ENCODE measurements around the gene KLC4. TPM values are rescaled to one million over a fixed set of nuclear protein-coding genes. Genes with fewer than 3 reads are reported as not detected.
A peak's percentile ranks its signal among the peaks of the same experiment; 100 is the strongest.

KLC4 gene
- total and polyA plus RNA-seq, 9 of the 15 experiments (the other 6 are each of a cell fraction or from before 2014, with no cell fraction given), result 1.7 to 16.2 (median 7.7) TPM

GRCh38 chr6:43070028-43070632 lies 10.7 kb downstream of the KLC4 start (continued):
- no peak for TF ChIP-seq CEBPZ (IDR thresholded peaks at IDR 0.05; ENCODE audit: borderline replicate concordance, low read depth, low read length)
- TF ChIP-seq SRSF3 (IDR thresholded peaks at IDR 0.05; ENCODE audit: insufficient read depth, low read length), result no peak
- TF ChIP-seq ATF7 (IDR thresholded peaks at IDR 0.05), result no peak
- no peak for TF ChIP-seq ZNF445 (CRISPR knock-in tag; IDR thresholded peaks at IDR 0.05; ENCODE audit: low read depth)
- TF ChIP-seq RBM17 (IDR thresholded peaks at IDR 0.05; ENCODE audit: borderline replicate concordance, low read depth, low read length), result no peak
- TF ChIP-seq POLR2H (tag; IDR thresholded peaks at IDR 0.05; ENCODE audit: low read depth), result no peak
- peak; percentile 72; the same call in 1 of the 2 replicates for TF ChIP-seq CC2D1A (IDR thresholded peaks at IDR 0.05)
- TF ChIP-seq SMAD3 (CRISPR knock-in tag; conservative IDR thresholded peaks at IDR 0.05), result no peak
- no peak for TF ChIP-seq NR1H2 (CRISPR knock-in tag; IDR thresholded peaks at IDR 0.05)
- TF ChIP-seq, protein P1, sequence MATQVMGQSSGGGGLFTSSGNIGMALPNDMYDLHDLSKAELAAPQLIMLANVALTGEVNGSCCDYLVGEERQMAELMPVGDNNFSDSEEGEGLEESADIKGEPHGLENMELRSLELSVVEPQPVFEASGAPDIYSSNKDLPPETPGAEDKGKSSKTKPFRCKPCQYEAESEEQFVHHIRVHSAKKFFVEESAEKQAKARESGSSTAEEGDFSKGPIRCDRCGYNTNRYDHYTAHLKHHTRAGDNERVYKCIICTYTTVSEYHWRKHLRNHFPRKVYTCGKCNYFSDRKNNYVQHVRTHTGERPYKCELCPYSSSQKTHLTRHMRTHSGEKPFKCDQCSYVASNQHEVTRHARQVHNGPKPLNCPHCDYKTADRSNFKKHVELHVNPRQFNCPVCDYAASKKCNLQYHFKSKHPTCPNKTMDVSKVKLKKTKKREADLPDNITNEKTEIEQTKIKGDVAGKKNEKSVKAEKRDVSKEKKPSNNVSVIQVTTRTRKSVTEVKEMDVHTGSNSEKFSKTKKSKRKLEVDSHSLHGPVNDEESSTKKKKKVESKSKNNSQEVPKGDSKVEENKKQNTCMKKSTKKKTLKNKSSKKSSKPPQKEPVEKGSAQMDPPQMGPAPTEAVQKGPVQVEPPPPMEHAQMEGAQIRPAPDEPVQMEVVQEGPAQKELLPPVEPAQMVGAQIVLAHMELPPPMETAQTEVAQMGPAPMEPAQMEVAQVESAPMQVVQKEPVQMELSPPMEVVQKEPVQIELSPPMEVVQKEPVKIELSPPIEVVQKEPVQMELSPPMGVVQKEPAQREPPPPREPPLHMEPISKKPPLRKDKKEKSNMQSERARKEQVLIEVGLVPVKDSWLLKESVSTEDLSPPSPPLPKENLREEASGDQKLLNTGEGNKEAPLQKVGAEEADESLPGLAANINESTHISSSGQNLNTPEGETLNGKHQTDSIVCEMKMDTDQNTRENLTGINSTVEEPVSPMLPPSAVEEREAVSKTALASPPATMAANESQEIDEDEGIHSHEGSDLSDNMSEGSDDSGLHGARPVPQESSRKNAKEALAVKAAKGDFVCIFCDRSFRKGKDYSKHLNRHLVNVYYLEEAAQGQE (IDR thresholded peaks at IDR 0.05; ENCODE audit: borderline replicate concordance), result peak; percentile 80
- TF ChIP-seq, protein P1 (CRISPR knock-in tag; IDR thresholded peaks at IDR 0.05; ENCODE audit: low read depth), result no peak
- no peak for TF ChIP-seq ZNF212 (CRISPR knock-in tag; IDR thresholded peaks at IDR 0.05)
- no peak for TF ChIP-seq TCF7 (IDR thresholded peaks at IDR 0.05; ENCODE audit: borderline replicate concordance)
- TF ChIP-seq NFE2L1 (tag; IDR thresholded peaks at IDR 0.05; ENCODE audit: borderline replicate concordance, low read depth), result no peak
- 0 out of 4 replicates have a peak, but pooled peaks of 1 of the 2 experiments have one; percentile 32 for TF ChIP-seq ARNT (IDR thresholded peaks at IDR 0.05)
- no peak for TF ChIP-seq ZNF717 (CRISPR knock-in tag; IDR thresholded peaks at IDR 0.05)
- TF ChIP-seq ZNF76 (CRISPR knock-in tag; IDR thresholded peaks at IDR 0.05; ENCODE audit: borderline replicate concordance), result no peak
